Activated T-cell treated with anti-CD3 and anti-CD28 coated beads for 1 hour (primary cell): ENCODE measurements around the gene CBFA2T2.
"Not testable (repeated sequence)": the region's sequence is repeated elsewhere in the genome, so short reads cannot be mapped to it uniquely, and the experiment has no call there.

Source experiments
- DNase-seq: peaks from one replicate; pipeline ENCODE4 v3.0.0-alpha.2; 2020; ENCODE audit warnings: low read depth

The CBFA2T2 gene

GRCh38 chr20:33507461-33507860, 17.6 kb downstream of the CBFA2T2 start:
- no peak for DNase-seq

GRCh38 chr20:33508015-33508414, 18.1 kb downstream of the CBFA2T2 start:
- not testable (repeated sequence) for DNase-seq

GRCh38 chr20:33509057-33509456, 19.2 kb downstream of the CBFA2T2 start:
- DNase-seq = not testable (repeated sequence)

GRCh38 chr20:33511876-33512275, 22.0 kb downstream of the CBFA2T2 start:
- DNase-seq = not testable (repeated sequence)

- no peak for DNase-seq
These were observed 25.8 kb downstream of the CBFA2T2 start for GRCh38 chr20:33515569-33516216.

GRCh38 chr20:33516882-33517281, 27.0 kb downstream of the CBFA2T2 start:
- DNase-seq = no peak

- DNase-seq = no peak
These were observed 28.2 kb downstream of the CBFA2T2 start for GRCh38 chr20:33518071-33518470.

GRCh38 chr20:33521461-33521860, 31.6 kb downstream of the CBFA2T2 start:
- DNase-seq = no peak

GRCh38 chr20:33522256-33522820, 32.4 kb downstream of the CBFA2T2 start:
- no peak for DNase-seq

GRCh38 chr20:33524261-33524660, 34.4 kb downstream of the CBFA2T2 start:
- DNase-seq = no peak

GRCh38 chr20:33526769-33527168, 36.9 kb downstream of the CBFA2T2 start:
- no peak for DNase-seq

- no peak for DNase-seq
These were observed 41.4 kb downstream of the CBFA2T2 start for GRCh38 chr20:33531047-33531877.

GRCh38 chr20:33531885-33532284, 42.0 kb downstream of the CBFA2T2 start:
- no peak for DNase-seq

GRCh38 chr20:33532753-33533459, 43.0 kb downstream of the CBFA2T2 start:
- no peak for DNase-seq

GRCh38 chr20:33535717-33536116, 45.8 kb downstream of the CBFA2T2 start:
- DNase-seq = not testable (repeated sequence)

- DNase-seq = no peak
These were observed 47.7 kb downstream of the CBFA2T2 start for GRCh38 chr20:33537608-33538007.

- DNase-seq = no peak
These were observed 49.2 kb downstream of the CBFA2T2 start for GRCh38 chr20:33539129-33539528.

- DNase-seq = no peak
These were observed 50.5 kb downstream of the CBFA2T2 start for GRCh38 chr20:33540427-33540826.

GRCh38 chr20:33541074-33541473, 51.2 kb downstream of the CBFA2T2 start:
- DNase-seq = no peak

GRCh38 chr20:33541797-33542196, 51.9 kb downstream of the CBFA2T2 start:
- DNase-seq = no peak

- no peak for DNase-seq
These were observed 55.9 kb downstream of the CBFA2T2 start for GRCh38 chr20:33545763-33546162.

- DNase-seq = no peak
These were observed 59.5 kb downstream of the CBFA2T2 start for GRCh38 chr20:33549229-33549999.
